SW480 (cell line): ENCODE measurements around the gene OR52I2.

Experiments used
- DNase-seq: peaks from one replicate; pipeline ENCODE4 v3.0.0-alpha.2; 2016; ENCODE audit warnings: low spot score

The OR52I2 gene

GRCh38 chr11:4607781-4608666, 26.5 kb downstream of the OR52I2 start, which contains the start of gene TRIM68:
Gene TRIM68, minus strand, starts transcription at chr11:4608231. Its CDS starts 2,727 bp downstream, at chr11:4605504.
- DNase-seq: peak; percentile 93

- DNase-seq: no peak
Measured at GRCh38 chr11:4610258-4610935, 28.9 kb downstream of the OR52I2 start.

- no peak for DNase-seq
Measured at GRCh38 chr11:4611986-4612385, 30.4 kb downstream of the OR52I2 start.

- no peak for DNase-seq
Measured at GRCh38 chr11:4615856-4616444, 34.4 kb downstream of the OR52I2 start.

GRCh38 chr11:4619514-4619913, 38.0 kb downstream of the OR52I2 start:
- DNase-seq: no peak

GRCh38 chr11:4626207-4627099, 44.9 kb downstream of the OR52I2 start:
- peak; percentile 59 for DNase-seq

- DNase-seq: no peak
Measured at GRCh38 chr11:4636136-4636535, 54.6 kb downstream of the OR52I2 start.

- peak; percentile 59 for DNase-seq
Measured at GRCh38 chr11:4636962-4637661, 55.6 kb downstream of the OR52I2 start, which contains the start of gene OR51D1. Gene OR51D1, plus strand, starts transcription at chr11:4637477. Its CDS starts 2,314 bp downstream, at chr11:4639791.

- DNase-seq: no peak
Measured at GRCh38 chr11:4637662-4638047, 56.1 kb downstream of the OR52I2 start.

- no peak for DNase-seq
Measured at GRCh38 chr11:4639931-4640330, 58.4 kb downstream of the OR52I2 start.

- DNase-seq: no peak
Measured at GRCh38 chr11:4641501-4641900, 60.0 kb downstream of the OR52I2 start.

- DNase-seq: no peak
Measured at GRCh38 chr11:4642043-4642442, 60.5 kb downstream of the OR52I2 start.
